Mucosa of rectum (tissue), 2 donors: ENCODE measurements around the gene PAM.

ENCODE experiments used
- H3K27ac ChIP-seq, 2 donors: one replicate each; pipeline ENCODE4 v1.7.0; 2013; ENCODE audit warnings: inconsistent platforms in 2 of 2, low read depth in 2 of 2, low read length in 2 of 2
- H3K27me3 ChIP-seq, 2 donors: one replicate each; pipeline ENCODE4 v1.7.0; 2013; ENCODE audit warnings: low read length in 2 of 2; ENCODE audit not compliant: control insufficient read depth in 2 of 2, insufficient read depth in 2 of 2
- H3K36me3 ChIP-seq, 2 donors: one replicate each; pipeline ENCODE4 v1.7.0; 2013; ENCODE audit warnings: low read length in 2 of 2; ENCODE audit not compliant: control insufficient read depth in 2 of 2, insufficient read depth in 2 of 2
- H3K4me1 ChIP-seq, 2 donors: one replicate each; pipeline ENCODE4 v1.7.0; 2013; ENCODE audit warnings: low read length in 2 of 2, mild to moderate bottlenecking in 1 of 2; ENCODE audit not compliant: control insufficient read depth in 2 of 2, insufficient read depth in 2 of 2
- H3K4me3 ChIP-seq, 2 donors: one replicate each; pipeline ENCODE4 v1.7.0; 2013; ENCODE audit warnings: low read length in 2 of 2
- H3K9ac ChIP-seq, 2 donors: one replicate each; pipeline ENCODE4 v1.7.0; 2013; ENCODE audit warnings: low read length in 2 of 2, low read depth in 1 of 2, mild to moderate bottlenecking in 1 of 2
- H3K9me3 ChIP-seq, 2 donors: one replicate each; pipeline ENCODE4 v1.7.0; 2013; ENCODE audit warnings: low read length in 2 of 2; ENCODE audit not compliant: control insufficient read depth in 2 of 2
- donor health status: healthy.
- donor health status: Normal muscosa, but diverticular disease.

The PAM gene

DNA sequence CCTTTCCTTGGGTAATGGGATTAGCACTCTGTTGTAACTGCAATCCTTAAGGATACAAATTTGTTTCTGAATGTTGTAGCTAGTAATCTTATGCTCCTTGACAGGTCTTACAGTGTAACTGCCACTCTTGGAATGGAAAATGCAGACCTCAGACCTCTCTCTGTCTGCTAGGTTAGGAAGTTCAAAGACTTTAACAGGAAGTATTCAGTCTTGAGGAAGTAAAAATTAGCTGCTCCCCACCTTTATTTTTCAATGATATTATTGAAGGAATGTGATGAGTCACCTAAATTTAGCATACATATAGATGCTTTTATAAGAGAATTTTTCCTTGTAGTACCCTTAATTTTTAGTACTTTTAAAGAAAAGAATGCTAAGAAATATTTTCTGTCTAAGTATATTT, 71.5 kb downstream of the PAM start:
- Histone ChIP-seq H3K4me1 (no peaks in the 10 kb centered on the region), H3K9ac (no peak overlapping the region)

DNA sequence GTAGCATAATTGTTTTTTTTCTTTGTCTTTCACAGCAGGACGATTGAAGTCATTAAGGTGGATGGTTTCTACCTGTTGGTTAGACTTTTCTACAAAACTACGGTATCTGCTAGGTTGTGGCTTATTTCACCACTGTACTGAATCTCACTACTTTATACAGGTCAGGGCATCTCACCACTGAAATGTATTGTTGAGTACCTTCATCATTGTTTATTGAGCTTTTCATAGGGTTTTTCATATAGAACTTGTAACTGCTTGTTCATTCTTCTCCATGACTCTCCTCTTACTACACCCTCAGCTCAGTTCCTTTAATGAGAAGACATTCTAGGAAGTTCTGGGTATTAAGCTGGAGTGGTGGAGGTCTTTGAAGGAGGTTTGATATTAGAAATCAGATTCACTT, 75.1 kb downstream of the PAM start:
- no peaks in the 10 kb centered on the region for H3K36me3 ChIP-seq
- no peaks in the 10 kb centered on the region for H3K9me3 ChIP-seq
- no peak overlapping the region for H3K27ac ChIP-seq
- no peaks in the 10 kb centered on the region for H3K27me3 ChIP-seq
- H3K4me3 ChIP-seq: no peak overlapping the region
- no peak overlapping the region for H3K9ac ChIP-seq
- H3K4me1 ChIP-seq: no peaks in the 10 kb centered on the region

More for the DNA sequence above, 71.5 kb downstream of the PAM start:
- Histone ChIP-seq H3K27me3 (no peaks in the 10 kb centered on the region), H3K27ac (no peak overlapping the region), H3K9me3 (no peaks in the 10 kb centered on the region), H3K4me3 (no peak overlapping the region), H3K36me3 (no peaks in the 10 kb centered on the region)

DNA sequence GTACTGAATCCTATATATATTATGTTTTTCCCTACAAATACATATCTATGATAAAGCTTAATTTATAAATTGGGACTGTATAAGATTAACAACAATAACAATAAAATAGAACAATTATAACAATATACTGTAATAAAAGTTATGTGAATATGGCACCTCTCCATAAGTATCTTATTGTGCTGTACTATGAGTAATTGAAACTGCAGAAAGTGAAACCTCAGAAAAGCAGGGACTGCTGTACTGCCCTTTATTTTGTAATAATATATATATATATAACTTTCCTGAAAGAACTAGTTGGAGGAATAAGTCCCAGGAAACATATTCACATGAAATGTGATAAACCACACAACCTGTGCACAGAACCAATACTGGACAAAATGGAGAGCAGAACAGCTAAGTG, 77.3 kb downstream of the PAM start:
- Histone ChIP-seq H3K36me3 (no peaks in the 10 kb centered on the region), H3K27ac (no peak overlapping the region), H3K27me3 (no peaks in the 10 kb centered on the region), H3K4me1 (no peaks in the 10 kb centered on the region), H3K9ac (no peak overlapping the region), H3K4me3 (no peak overlapping the region), H3K9me3 (no peaks in the 10 kb centered on the region)

DNA sequence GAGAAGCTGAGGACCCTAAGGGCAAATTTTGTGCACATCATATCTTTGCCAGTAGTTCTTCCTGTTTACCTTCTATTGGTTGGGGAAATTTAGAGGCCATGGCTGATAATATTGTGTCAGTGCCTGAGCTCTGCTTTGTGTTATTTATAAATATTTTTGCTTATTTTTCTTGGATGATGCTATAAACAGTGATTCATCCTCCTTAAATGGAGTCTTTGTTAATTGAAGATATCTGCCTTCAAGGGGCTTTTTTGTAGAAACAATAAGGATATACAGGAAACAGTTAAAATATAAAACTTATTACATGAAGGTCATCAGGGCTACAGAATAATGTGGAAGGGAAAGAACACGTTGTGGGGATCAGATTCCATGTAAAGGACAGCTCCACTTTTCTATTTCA, 78.0 kb downstream of the PAM start:
- Histone ChIP-seq H3K4me1 (no peaks in the 10 kb centered on the region), H3K9ac (no peak overlapping the region), H3K27ac (no peak overlapping the region), H3K27me3 (no peaks in the 10 kb centered on the region), H3K4me3 (no peak overlapping the region), H3K36me3 (no peaks in the 10 kb centered on the region), H3K9me3 (no peaks in the 10 kb centered on the region)

DNA sequence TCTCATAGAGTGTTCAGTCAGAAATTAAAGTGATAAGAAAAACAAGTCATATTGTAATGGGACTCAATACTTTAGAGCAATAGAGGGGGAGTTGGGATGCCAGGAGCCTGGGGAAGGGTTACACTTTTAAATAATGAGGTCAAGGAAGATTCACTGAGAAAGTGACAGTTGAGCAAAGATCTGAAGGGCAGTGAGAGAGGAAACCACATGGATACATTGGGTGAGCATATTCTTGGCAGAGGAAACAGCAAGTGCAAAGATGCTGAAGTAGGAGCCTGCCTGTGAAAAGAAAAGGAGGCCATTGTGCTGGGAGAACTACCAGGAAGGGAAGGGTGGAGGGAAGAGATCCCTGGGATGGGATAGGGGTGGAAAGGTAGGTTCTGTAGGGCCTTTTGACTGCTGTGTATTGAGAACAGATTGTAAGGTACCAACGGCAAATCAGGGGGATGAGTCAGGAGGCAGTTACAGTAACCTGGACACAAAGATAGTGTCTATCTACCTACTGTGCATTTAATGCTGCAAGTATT, 79.4 kb downstream of the PAM start:
- Histone ChIP-seq H3K27me3 (no peaks in the 10 kb centered on the region), H3K4me3 (no peak overlapping the region), H3K9ac (no peak overlapping the region), H3K4me1 (no peaks in the 10 kb centered on the region), H3K27ac (no peak overlapping the region), H3K9me3 (no peaks in the 10 kb centered on the region), H3K36me3 (no peaks in the 10 kb centered on the region)

DNA sequence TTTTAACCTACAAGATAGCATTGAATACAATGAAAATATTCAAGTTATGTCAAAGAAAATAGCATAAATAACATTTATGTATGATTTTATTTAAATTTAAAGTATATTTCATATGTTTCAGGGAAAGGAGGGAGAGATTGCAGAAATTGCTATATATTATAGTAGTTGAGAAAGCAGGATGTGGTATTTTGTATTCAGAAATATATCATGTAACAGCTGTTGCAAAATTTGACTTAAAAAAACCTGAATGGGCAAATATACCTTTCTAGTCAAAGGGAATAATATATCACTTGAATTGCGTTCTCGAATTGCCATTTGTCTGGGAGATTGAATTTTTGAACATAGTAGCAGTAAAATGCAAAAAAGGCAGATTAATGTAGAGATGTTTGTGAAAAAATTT, 80.6 kb downstream of the PAM start:
- no peak overlapping the region for H3K9ac ChIP-seq
- H3K4me1 ChIP-seq: no peaks in the 10 kb centered on the region
- H3K4me3 ChIP-seq: no peak overlapping the region
- no peaks in the 10 kb centered on the region for H3K27me3 ChIP-seq
- no peaks in the 10 kb centered on the region for H3K36me3 ChIP-seq
- H3K9me3 ChIP-seq: no peaks in the 10 kb centered on the region
- no peak overlapping the region for H3K27ac ChIP-seq

DNA sequence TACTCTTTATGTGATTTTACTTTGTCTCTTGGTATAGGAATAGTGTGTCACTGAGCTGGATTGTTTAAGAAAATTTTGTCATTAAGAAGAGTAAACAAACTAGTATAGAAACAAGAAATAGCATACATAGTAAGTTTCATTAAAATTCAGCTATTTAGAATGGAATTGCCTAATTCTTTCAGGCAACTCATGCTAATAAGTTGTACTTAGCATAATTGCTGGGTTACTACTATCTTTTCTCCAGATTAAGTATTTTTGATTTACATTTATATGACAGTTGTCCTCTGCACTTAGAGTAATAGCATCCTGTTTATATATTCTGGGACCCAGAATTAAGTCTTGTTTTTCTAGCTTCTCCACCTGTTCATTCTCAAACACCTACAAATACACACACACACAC, 85.9 kb downstream of the PAM start:
- no peaks in the 10 kb centered on the region for H3K27me3 ChIP-seq
- H3K9ac ChIP-seq: no peak overlapping the region
- H3K36me3 ChIP-seq: no peaks in the 10 kb centered on the region
- no peaks in the 10 kb centered on the region for H3K9me3 ChIP-seq
- H3K4me3 ChIP-seq: no peak overlapping the region
- H3K4me1 ChIP-seq: no peaks in the 10 kb centered on the region
- H3K27ac ChIP-seq: no peak overlapping the region

DNA sequence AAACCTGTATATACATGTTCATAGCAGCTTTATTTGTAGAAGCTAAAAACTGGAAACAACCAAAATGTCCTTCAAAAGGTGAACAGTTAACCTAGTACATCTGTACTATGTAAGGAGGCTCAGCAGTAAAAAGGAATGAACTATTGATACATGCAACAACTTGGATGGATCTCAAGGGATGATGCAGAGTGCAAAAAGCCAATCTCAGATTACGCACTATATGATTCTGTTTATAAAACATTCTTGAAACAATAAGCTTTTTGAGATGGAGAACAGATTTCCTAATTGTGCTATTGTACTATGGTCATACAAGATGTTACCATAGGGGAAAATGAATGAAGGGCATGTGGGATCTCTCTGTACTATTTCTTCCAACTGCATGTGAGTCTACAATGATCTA, 88.9 kb downstream of the PAM start:
- H3K9ac ChIP-seq: no peak overlapping the region
- H3K9me3 ChIP-seq: no peaks in the 10 kb centered on the region
- H3K27ac ChIP-seq: no peak overlapping the region
- H3K36me3 ChIP-seq: no peaks in the 10 kb centered on the region
- no peak overlapping the region for H3K4me3 ChIP-seq
- H3K27me3 ChIP-seq: no peaks in the 10 kb centered on the region
- H3K4me1 ChIP-seq: no peaks in the 10 kb centered on the region

DNA sequence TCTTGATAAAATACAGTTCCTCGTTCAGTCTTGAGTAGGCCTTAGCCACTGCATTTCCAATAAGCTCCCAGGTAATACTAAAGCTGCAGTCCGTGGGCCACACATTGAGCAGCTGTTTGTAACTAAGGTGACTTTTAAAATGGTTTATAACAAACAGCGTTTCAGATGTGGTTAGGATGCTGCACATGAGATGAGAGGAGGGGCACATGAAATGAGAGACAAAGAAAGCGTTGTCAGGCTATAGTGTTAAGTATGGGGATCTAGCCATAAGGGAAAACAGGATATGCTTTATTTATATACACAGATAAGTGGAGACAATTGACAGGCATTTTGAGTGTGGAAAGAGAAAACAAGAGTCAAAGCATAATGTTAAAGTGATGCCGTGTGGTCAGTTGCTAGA, 89.9 kb downstream of the PAM start:
- no peak overlapping the region for H3K4me3 ChIP-seq
- no peaks in the 10 kb centered on the region for H3K36me3 ChIP-seq
- no peak overlapping the region for H3K9ac ChIP-seq
- no peaks in the 10 kb centered on the region for H3K27me3 ChIP-seq
- no peak overlapping the region for H3K27ac ChIP-seq
- no peaks in the 10 kb centered on the region for H3K9me3 ChIP-seq
- H3K4me1 ChIP-seq: no peaks in the 10 kb centered on the region

DNA sequence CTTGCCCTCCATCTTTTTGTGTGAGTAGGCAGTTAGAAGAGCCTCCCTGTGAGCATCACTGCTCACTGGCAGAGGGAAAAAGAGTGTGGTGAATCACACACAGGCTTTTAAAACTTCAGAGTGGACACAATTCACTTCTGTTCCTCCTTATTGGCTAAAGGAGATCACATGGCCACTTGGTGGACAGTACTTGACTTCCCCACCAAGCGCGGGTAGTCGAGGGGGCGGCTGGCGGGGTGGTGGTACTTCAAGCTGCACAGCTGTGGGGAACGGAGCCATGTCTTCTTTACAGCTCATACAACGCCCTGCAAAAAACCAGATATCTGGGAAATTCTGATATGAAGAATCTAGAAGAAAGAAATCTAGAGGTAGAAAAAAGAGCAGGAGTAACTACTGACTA, 95.4 kb downstream of the PAM start:
- Histone ChIP-seq H3K4me3 (no peak overlapping the region), H3K9me3 (no peaks in the 10 kb centered on the region), H3K9ac (no peak overlapping the region), H3K27ac (no peak overlapping the region), H3K27me3 (no peaks in the 10 kb centered on the region), H3K4me1 (no peaks in the 10 kb centered on the region), H3K36me3 (no peaks in the 10 kb centered on the region)

DNA sequence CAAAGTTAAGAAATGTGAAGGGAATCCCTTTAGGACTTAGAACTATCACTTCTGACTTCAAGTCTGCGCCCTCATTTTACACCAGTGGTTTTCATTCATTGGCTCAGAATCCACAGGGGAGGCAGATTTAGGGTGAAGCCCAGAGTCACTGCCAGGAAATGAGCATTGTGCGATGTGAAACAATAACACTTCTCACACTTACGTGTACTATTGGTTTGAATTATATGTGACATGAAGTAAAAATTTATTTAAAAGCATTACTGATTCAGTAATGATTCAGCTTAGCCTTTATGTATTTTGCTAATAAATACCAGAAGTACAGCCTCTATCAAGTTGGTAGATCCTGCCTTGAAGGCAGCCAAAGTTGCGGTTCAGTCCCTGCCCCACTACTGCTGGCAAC, 98.6 kb downstream of the PAM start:
- Histone ChIP-seq H3K9ac (no peak overlapping the region), H3K4me1 (no peaks in the 10 kb centered on the region), H3K27me3 (no peaks in the 10 kb centered on the region)

More for the DNA sequence above, 98.6 kb downstream of the PAM start:
- Histone ChIP-seq H3K36me3 (no peaks in the 10 kb centered on the region), H3K9me3 (no peaks in the 10 kb centered on the region), H3K4me3 (no peak overlapping the region), H3K27ac (no peak overlapping the region)
